PFSK-1 (cell line): ENCODE data around the gene NAA16.

Source experiments
- FOXP2 ChIP-seq: optimal IDR thresholded peaks from 2 replicates; pipeline ENCODE3; 2011; ENCODE audit warnings: borderline replicate concordance, control low read depth, inconsistent platforms; ENCODE audit not compliant: insufficient read depth; ENCODE audit errors: extremely low read length, extremely low read depth
- POLR2AphosphoS5 ChIP-seq: IDR thresholded peaks from 2 replicates; pipeline ENCODE4 v1.6.1; 2012; ENCODE audit warnings: low read depth, mild to moderate bottlenecking, control low read depth, low read length, moderate library complexity
- SIN3A ChIP-seq: IDR thresholded peaks from 2 replicates; pipeline ENCODE4 v1.6.1; 2012; ENCODE audit warnings: mild to moderate bottlenecking, low read length, moderate library complexity, borderline replicate concordance; ENCODE audit not compliant: insufficient read depth
- TAF1 ChIP-seq: IDR thresholded peaks from 2 replicates; pipeline ENCODE4 v1.6.1; 2012; ENCODE audit warnings: low read length, control low read depth, borderline replicate concordance; ENCODE audit not compliant: insufficient read depth
- TF ChIP-seq, protein P1 (sequence below), 2 experiments: IDR thresholded peaks; 2 replicates each; pipeline versions ENCODE4 v1.6.1 to v1.8.0; 2011 to 2012; ENCODE audit warnings: low read depth in 2 of 2, low read length in 2 of 2, control low read depth in 1 of 2, inconsistent platforms in 1 of 2, mild to moderate bottlenecking in 1 of 2, moderate library complexity in 1 of 2; ENCODE audit not compliant: insufficient read depth in 1 of 2

NAA16 gene

DNA sequence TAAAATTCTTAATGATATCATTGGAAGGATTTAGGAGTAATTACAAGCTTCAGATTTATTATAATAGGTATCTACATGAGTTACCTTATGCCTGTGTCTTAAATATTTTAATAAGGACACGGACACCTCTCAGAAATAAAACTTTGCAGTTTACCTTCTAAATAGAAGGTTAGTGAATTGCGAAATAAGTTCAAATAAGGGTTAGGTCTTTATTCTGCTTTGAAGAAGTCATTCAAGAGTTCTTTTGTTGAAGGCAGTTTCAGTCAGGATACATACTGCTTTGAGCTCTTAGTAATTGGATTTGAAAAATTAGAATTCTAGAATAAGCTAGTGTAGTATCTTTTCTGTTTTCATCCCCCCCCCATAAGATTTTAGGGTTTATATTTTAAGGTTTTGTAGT lies 53.0 kb downstream of the NAA16 start:
- TF ChIP-seq SIN3A (no peak), FOXP2 (no peak), POLR2AphosphoS5 (no peak), TAF1 (no peak)
- TF ChIP-seq, protein P1, sequence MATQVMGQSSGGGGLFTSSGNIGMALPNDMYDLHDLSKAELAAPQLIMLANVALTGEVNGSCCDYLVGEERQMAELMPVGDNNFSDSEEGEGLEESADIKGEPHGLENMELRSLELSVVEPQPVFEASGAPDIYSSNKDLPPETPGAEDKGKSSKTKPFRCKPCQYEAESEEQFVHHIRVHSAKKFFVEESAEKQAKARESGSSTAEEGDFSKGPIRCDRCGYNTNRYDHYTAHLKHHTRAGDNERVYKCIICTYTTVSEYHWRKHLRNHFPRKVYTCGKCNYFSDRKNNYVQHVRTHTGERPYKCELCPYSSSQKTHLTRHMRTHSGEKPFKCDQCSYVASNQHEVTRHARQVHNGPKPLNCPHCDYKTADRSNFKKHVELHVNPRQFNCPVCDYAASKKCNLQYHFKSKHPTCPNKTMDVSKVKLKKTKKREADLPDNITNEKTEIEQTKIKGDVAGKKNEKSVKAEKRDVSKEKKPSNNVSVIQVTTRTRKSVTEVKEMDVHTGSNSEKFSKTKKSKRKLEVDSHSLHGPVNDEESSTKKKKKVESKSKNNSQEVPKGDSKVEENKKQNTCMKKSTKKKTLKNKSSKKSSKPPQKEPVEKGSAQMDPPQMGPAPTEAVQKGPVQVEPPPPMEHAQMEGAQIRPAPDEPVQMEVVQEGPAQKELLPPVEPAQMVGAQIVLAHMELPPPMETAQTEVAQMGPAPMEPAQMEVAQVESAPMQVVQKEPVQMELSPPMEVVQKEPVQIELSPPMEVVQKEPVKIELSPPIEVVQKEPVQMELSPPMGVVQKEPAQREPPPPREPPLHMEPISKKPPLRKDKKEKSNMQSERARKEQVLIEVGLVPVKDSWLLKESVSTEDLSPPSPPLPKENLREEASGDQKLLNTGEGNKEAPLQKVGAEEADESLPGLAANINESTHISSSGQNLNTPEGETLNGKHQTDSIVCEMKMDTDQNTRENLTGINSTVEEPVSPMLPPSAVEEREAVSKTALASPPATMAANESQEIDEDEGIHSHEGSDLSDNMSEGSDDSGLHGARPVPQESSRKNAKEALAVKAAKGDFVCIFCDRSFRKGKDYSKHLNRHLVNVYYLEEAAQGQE (IDR thresholded peaks at IDR 0.05; ENCODE audit: insufficient read depth in 1 of 2, low read depth in 2 of 2, low read length in 2 of 2) = no peak

DNA sequence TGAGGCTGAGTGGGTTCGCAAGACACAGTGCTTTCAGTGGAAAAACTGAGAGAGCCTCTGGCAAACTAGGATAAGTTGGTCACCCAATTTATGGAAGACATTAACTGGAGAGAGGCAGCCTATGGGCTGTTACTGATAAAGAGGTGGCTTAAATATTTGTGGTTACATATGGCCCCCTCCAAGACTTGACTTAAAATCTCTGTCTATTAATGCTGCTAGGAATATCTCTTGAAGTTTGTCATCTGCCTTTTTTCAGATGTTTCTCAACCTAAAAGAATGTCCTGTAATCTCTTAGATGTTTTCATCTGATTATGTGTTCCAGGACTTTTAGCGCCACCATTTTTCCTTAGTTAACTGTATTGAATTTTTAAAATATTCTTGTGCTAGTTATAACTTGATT lies 54.6 kb downstream of the NAA16 start:
- TF ChIP-seq, protein P1 (IDR thresholded peaks at IDR 0.05; ENCODE audit: insufficient read depth in 1 of 2, low read depth in 2 of 2, low read length in 2 of 2) = no peak
- TF ChIP-seq FOXP2 (no peak), TAF1 (no peak), POLR2AphosphoS5 (no peak), SIN3A (no peak)

DNA sequence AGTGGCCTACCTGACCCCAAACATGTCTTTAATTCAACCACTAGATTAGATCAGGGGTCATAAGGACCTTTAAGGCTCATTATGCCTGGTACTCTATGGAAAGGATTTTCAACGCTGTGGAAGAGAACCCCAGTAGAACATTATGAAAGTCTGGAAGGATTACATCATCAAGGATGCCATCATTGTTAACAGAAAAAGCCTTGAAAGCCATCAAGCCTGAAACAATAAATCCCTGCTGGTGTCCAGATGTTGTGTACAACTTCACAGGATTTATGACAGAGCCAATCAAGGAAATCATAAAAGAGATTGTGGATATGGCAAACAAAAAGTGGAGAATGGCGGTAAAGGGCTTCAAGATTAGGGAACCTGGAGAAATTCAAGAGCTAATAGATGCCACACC lies 59.7 kb downstream of the NAA16 start:
- TF ChIP-seq POLR2AphosphoS5 (no peak), FOXP2 (no peak), SIN3A (no peak), TAF1 (no peak)
- TF ChIP-seq, protein P1 (IDR thresholded peaks at IDR 0.05; ENCODE audit: insufficient read depth in 1 of 2, low read depth in 2 of 2, low read length in 2 of 2) = no peak

DNA sequence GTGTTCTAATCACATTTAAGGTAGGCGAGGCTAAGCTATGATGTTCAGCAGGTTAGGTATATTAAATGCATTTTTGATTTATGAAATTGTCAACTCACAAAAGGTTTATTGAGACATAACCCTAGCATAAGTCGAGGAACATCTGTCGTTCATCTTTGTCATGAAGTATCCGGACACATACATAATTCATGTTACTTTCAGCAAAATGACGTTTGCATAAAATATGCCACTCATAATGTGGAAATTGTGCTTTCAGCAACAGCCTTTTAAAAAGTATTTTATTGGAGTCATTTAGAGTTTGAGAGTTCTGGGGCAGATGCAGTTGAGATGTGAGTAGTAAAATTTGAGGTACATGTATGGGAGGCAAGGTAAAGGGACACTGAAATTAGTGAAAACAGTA lies 66.4 kb downstream of the NAA16 start:
- TF ChIP-seq POLR2AphosphoS5 = no peak
- TF ChIP-seq, protein P1 (IDR thresholded peaks at IDR 0.05; ENCODE audit: insufficient read depth in 1 of 2, low read depth in 2 of 2, low read length in 2 of 2) = no peak
- TF ChIP-seq TAF1 = no peak
- no peak for TF ChIP-seq FOXP2
- no peak for TF ChIP-seq SIN3A

DNA sequence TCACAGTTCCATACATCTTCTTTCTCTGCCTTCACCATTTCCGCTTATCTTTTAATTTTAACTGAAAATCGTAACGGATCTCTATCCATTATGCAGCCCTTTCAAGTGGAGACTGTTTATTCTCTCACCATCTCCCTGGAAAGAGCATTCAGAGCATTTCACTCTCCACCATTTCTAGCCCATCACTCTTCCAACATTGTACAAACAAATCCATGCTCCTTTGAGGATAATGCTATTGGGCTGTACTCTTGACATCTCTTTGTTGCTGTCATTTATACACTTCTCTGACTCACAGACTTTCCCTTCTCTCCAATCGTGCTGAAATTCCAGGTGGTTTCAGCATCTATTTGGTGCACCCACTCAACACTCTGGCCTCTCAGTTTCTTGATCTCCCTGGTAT lies 71.4 kb downstream of the NAA16 start:
- TF ChIP-seq FOXP2 = no peak
- TF ChIP-seq, protein P1 (IDR thresholded peaks at IDR 0.05; ENCODE audit: insufficient read depth in 1 of 2, low read depth in 2 of 2, low read length in 2 of 2) = no peak
- TF ChIP-seq TAF1 = no peak
- no peak for TF ChIP-seq SIN3A
- TF ChIP-seq POLR2AphosphoS5 = no peak
